ENCODE results near the gene SH3BP2.

SH3BP2 gene

DNA sequence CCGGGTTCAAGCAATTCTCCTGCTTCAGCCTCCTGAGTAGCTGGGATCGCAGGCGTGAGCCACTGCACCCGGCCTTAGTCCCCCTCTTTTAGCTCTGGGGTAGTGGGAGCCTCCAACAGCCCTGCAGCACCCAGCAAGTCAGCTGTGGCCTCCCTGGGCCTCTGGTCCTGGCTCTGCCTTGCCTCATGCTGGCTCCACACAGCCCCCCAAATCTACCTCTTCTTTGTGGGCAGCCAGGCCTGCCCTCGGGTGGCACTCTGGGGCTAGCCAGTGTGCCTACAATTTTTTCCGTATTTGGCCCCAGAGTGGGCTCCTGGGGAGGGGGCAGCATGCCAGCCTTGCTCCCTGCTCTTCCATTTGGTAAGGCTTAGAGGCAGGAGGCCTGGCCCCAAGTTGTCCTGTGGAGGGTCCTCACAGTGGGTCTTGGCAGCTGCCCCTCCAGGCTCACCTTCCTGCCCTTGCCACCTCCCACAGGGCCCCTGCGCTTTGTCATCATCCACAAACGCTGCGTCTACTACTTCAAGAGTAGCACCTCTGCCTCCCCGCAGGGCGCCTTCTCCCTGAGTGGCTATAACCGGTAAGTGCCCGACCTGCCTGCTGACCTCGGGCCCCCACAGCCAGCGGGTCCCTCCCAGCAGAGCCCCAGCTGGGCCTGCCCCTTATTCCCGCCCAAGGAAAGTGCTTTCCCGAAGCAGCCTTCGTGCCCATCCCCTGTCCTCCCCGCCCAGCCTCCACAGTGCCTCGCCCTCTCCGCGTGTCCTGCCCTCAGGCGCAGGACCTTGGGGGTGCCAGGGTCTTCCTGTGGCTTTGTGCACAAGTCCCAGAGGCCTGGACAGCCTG, 29.8 kb downstream of the SH3BP2 start:
- Histone ChIP-seq H3K36me3 (ENCODE audit: control insufficient read depth, insufficient read depth, low read length) (peaks cover 32% of the 10 kb centered on the region), H3K4me1 (ENCODE audit: control insufficient read depth, insufficient read depth, low read length) (no peaks in the 10 kb centered on the region), H3K9me3 (ENCODE audit: control insufficient read depth, insufficient read depth, low read length) (no peaks in the 10 kb centered on the region), H3K27me3 (ENCODE audit: control insufficient read depth, insufficient read depth, low read length) (no peaks in the 10 kb centered on the region), H3K4me3 (ENCODE audit: low read depth, low read length) (no peak overlapping the region), H3K9ac (ENCODE audit: low read depth, low read length) (no peak overlapping the region)

DNA sequence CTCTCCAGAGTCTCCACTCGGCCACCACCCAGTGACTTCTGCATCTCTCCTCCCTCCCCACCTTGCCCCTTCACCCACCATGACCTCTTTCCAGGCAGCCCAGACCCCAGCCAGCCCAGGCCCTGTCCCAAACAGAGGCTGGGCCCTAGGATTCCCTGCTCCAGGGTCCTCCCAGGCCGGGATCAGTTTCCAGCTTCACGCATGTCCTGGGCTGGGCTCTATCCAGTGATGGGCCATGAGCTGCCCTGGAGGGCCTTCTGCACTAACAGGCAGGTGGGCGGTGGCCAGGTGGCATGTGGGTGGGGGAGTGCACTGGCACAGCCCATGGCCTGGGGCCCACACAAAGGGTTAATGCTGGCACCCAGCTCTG, 30.4 kb downstream of the SH3BP2 start:
- no peak overlapping the region for H3K4me3 ChIP-seq (ENCODE audit: low read depth, low read length)
- H3K27me3 ChIP-seq (ENCODE audit: control insufficient read depth, insufficient read depth, low read length) = no peaks in the 10 kb centered on the region
- H3K36me3 ChIP-seq (ENCODE audit: control insufficient read depth, insufficient read depth, low read length) = peaks cover 38% of the 10 kb centered on the region

DNA sequence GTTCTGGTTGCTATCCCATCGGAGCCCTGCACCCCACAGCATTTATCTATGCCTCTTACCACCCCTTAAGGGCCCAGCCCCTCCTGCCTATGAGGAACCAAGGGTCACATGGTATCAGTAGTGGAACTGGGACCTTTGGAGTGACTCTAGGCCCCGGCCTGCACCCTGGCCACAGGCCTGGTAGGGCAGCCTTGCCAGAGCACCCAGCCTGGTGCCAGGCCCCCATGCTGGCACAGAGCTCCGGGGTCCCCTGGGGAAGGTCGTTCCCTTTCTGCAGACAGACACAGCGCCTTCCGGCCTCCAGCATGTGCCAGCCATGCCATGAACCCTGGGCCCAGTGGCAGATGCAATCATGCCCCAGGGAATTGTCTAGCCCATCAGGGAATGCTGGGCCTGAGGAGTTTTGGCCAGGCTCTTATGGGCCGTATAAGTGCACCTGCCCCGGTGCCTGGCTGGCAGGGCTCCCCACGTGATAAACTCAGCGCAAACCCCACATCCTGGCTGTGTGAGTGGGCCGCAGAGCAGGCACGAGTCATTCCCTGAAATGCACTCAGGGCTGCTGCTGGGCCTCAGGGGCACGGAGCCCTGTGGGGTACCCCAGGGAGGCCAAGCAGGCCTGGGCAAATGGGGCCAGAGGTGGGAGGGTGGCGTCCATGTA, 30.9 kb downstream of the SH3BP2 start:
- H3K9me3 ChIP-seq (ENCODE audit: control insufficient read depth, insufficient read depth, low read length) = no peaks in the 10 kb centered on the region
- H3K4me3 ChIP-seq (ENCODE audit: low read depth, low read length) = no peak overlapping the region
- H3K27me3 ChIP-seq (ENCODE audit: control insufficient read depth, insufficient read depth, low read length) = no peaks in the 10 kb centered on the region
- H3K4me1 ChIP-seq (ENCODE audit: control insufficient read depth, insufficient read depth, low read length) = no peaks in the 10 kb centered on the region
- no peak overlapping the region for H3K9ac ChIP-seq (ENCODE audit: low read depth, low read length)
- H3K36me3 ChIP-seq (ENCODE audit: control insufficient read depth, insufficient read depth, low read length) = peaks cover 39% of the 10 kb centered on the region

More for the DNA sequence above, 30.4 kb downstream of the SH3BP2 start:
- H3K4me1 ChIP-seq (ENCODE audit: control insufficient read depth, insufficient read depth, low read length) = no peaks in the 10 kb centered on the region
- no peaks in the 10 kb centered on the region for H3K9me3 ChIP-seq (ENCODE audit: control insufficient read depth, insufficient read depth, low read length)
- H3K9ac ChIP-seq (ENCODE audit: low read depth, low read length) = no peak overlapping the region

DNA sequence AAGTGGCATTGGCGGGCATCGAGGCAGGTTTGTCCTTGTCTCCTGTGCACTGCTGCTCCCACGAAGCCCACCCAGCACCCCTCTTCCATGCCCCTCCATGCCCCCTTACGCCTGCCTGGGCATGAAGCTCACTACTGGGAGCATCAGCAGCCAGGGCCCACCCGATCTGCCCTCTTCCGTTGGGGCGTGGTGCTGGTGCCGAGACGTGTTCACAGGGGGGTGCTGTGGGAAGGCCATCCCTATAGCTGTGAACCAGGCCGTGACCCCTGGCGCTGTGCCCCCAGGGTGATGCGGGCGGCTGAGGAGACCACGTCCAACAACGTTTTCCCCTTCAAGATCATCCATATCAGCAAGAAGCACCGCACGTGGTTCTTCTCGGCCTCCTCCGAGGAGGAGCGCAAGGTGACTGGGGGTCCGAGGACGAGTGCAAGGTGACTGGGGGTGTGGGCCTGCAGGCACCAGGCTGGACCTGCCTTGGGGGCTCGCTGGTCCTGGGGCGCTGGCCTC, 31.5 kb downstream of the SH3BP2 start:
- Histone ChIP-seq H3K4me1 (ENCODE audit: control insufficient read depth, insufficient read depth, low read length) (no peaks in the 10 kb centered on the region), H3K36me3 (ENCODE audit: control insufficient read depth, insufficient read depth, low read length) (peaks cover 39% of the 10 kb centered on the region), H3K9me3 (ENCODE audit: control insufficient read depth, insufficient read depth, low read length) (no peaks in the 10 kb centered on the region), H3K9ac (ENCODE audit: low read depth, low read length) (no peak overlapping the region), H3K27me3 (ENCODE audit: control insufficient read depth, insufficient read depth, low read length) (no peaks in the 10 kb centered on the region), H3K4me3 (ENCODE audit: low read depth, low read length) (no peak overlapping the region)

DNA sequence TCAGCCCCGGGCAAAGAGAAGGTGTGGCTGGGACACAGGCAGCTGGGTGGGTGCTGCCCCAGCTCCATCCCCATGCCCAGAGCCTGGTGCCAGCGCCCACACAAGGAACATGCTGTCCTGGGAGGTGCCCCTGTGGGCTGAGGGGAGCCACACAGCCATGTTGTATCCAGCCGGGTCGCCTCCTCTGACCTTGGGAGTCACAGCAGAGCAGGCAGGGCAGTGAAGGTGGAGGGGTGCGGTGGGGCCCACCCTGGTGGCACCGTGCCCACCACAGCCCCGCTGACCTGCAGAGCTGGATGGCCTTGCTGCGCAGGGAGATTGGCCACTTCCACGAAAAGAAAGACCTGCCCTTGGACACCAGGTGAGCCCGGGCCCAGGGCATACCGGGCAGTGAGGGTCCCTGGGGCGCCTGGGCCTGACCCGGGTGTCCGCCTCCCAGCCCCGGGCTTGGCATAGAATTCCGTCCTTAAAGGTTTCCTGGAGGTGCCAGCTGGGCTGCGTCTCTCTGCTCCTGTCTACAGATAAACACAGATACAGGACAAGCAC, 32.0 kb downstream of the SH3BP2 start:
- Histone ChIP-seq H3K36me3 (ENCODE audit: control insufficient read depth, insufficient read depth, low read length) (peaks cover 43% of the 10 kb centered on the region), H3K27me3 (ENCODE audit: control insufficient read depth, insufficient read depth, low read length) (no peaks in the 10 kb centered on the region), H3K9ac (ENCODE audit: low read depth, low read length) (no peak overlapping the region), H3K4me1 (ENCODE audit: control insufficient read depth, insufficient read depth, low read length) (no peaks in the 10 kb centered on the region), H3K4me3 (ENCODE audit: low read depth, low read length) (no peak overlapping the region), H3K9me3 (ENCODE audit: control insufficient read depth, insufficient read depth, low read length) (no peaks in the 10 kb centered on the region)

DNA sequence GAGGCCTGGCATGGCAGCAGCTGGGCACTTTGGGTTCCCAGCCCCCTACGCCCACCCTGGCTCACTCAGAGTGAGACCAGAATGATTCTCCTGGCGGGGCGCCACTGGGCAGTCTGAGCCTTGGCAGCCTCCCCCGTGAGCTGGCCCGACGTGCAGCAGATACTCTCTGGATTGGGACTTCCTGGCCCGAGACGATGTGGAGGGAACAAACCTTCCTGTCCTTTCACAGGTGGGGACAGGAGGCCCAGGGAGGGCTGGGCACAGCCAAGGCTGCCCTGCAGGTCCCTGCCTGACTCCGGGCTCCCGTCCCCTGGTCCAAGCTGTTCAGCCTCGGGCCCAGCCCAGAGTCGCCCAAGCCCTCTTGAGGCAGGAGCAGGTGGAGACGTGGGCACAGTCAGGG, 32.9 kb downstream of the SH3BP2 start:
- peaks cover 48% of the 10 kb centered on the region for H3K36me3 ChIP-seq (ENCODE audit: control insufficient read depth, insufficient read depth, low read length)

DNA sequence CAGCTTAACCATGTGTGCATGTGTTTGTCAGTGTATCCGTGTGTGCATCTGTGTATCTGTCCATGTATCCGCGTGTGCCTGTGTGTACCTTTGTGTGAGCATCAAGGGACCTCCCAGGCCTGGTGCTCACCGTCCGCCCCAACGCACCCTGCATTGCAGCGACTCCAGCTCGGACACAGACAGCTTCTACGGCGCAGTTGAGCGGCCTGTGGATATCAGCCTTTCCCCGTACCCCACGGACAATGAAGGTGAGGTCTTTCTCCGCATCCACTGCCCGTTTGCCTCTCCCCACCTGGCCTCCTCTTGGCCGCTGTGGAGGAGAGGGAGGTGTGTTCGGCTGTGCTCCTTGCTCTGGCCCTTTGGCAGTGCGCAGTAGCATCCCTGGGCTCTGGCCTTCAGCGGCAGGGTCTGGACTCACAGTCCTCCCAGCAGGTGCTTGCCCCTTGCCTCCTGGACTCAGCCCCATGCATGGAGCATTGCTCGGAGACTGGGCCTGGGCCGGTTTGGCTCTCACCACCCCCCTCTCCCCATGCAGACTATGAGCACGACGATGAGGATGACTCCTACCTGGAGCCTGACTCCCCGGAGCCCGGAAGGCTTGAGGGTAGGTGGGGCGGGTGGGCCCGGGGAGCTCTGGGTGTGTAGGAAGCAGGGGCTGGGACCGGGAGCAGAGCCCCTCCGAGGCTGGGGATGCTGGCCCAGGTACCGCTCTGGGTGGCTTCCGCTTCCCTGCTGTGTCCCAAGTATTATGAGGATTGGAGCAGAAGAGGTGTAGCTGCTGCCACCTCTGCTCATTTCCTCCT, 34.4 kb downstream of the SH3BP2 start:
- H3K27me3 ChIP-seq (ENCODE audit: control insufficient read depth, insufficient read depth, low read length) = no peaks in the 10 kb centered on the region
- H3K36me3 ChIP-seq (ENCODE audit: control insufficient read depth, insufficient read depth, low read length) = peaks cover 59% of the 10 kb centered on the region
- H3K9me3 ChIP-seq (ENCODE audit: control insufficient read depth, insufficient read depth, low read length) = no peaks in the 10 kb centered on the region
- H3K4me3 ChIP-seq (ENCODE audit: low read depth, low read length) = no peak overlapping the region
- no peak overlapping the region for H3K9ac ChIP-seq (ENCODE audit: low read depth, low read length)
- H3K4me1 ChIP-seq (ENCODE audit: control insufficient read depth, insufficient read depth, low read length) = no peaks in the 10 kb centered on the region

More for the DNA sequence above, 32.9 kb downstream of the SH3BP2 start:
- Histone ChIP-seq H3K4me3 (ENCODE audit: low read depth, low read length) (no peak overlapping the region), H3K4me1 (ENCODE audit: control insufficient read depth, insufficient read depth, low read length) (no peaks in the 10 kb centered on the region), H3K27me3 (ENCODE audit: control insufficient read depth, insufficient read depth, low read length) (no peaks in the 10 kb centered on the region), H3K9ac (ENCODE audit: low read depth, low read length) (no peak overlapping the region), H3K9me3 (ENCODE audit: control insufficient read depth, insufficient read depth, low read length) (no peaks in the 10 kb centered on the region)

DNA sequence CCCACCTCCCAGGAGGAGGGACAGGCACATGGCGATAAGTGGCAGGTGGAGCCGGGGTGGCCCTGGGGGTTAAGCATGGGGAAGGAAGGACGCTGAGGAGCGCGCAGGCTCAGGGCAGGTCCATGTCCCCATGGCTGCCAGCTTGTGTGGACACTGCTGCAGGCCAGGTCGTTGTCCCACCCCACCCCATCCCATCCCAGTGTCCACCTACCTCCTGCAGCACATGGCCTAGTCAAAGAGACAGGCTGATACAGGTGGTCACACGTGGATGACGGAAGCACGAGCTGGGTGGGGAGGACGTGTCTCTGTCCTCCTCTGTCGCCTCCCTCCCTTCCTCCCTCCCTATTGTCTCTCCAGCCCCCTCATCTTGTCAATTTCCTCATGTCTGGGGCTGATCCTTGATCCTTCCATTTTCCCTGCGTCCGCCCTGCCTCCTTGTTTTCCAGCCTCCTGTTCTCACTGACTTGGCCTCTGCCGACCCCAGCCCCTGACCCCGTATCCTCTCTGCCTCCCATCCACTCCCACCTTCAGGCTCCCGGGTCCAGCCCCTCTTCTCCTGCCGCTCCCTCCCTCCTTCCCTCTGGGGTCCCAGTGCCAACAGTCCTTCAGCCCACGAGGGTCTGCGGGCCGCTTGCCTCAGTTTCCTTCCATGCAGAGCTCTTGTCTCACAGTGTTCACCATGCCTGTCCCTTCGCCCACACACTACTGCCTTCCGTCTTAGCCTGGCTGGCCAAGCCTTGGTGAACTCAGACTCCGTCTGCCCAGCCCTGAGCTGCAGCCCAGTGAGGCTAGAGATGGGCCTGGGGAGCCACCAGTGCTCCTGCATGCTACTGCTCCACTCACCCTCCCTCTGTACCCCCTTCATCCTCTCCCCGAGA, 35.2 kb downstream of the SH3BP2 start:
- no peaks in the 10 kb centered on the region for H3K27me3 ChIP-seq (ENCODE audit: control insufficient read depth, insufficient read depth, low read length)
- no peaks in the 10 kb centered on the region for H3K4me1 ChIP-seq (ENCODE audit: control insufficient read depth, insufficient read depth, low read length)
- H3K36me3 ChIP-seq (ENCODE audit: control insufficient read depth, insufficient read depth, low read length) = peaks cover 59% of the 10 kb centered on the region
- no peaks in the 10 kb centered on the region for H3K9me3 ChIP-seq (ENCODE audit: control insufficient read depth, insufficient read depth, low read length)
- H3K4me3 ChIP-seq (ENCODE audit: low read depth, low read length) = no peak overlapping the region
- H3K9ac ChIP-seq (ENCODE audit: low read depth, low read length) = no peak overlapping the region

DNA sequence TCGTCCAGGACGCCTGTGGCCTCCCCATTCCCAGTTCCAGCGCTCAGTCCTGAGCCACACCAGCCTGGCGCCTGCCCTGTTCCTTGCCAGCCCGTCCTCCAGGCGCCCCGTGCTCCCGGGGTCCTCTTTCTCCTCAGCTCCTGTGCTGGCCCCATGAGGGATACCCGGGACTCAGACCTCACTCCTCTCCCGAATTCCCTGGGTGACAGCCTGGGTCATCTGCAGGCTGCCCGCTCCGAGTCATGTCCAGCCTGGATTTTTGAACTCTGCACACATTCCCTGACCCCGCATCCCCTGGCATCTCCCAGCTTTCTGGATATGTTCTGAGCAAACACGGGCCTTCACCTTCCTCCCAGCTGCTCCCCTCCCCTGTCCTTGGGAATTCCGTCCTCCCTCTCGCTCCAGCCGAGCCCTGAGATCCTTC, 35.9 kb downstream of the SH3BP2 start:
- H3K4me3 ChIP-seq (ENCODE audit: low read depth, low read length) = no peak overlapping the region
- H3K36me3 ChIP-seq (ENCODE audit: control insufficient read depth, insufficient read depth, low read length) = peaks cover 59% of the 10 kb centered on the region
- no peak overlapping the region for H3K9ac ChIP-seq (ENCODE audit: low read depth, low read length)
- no peaks in the 10 kb centered on the region for H3K9me3 ChIP-seq (ENCODE audit: control insufficient read depth, insufficient read depth, low read length)
- no peaks in the 10 kb centered on the region for H3K27me3 ChIP-seq (ENCODE audit: control insufficient read depth, insufficient read depth, low read length)
- H3K4me1 ChIP-seq (ENCODE audit: control insufficient read depth, insufficient read depth, low read length) = no peaks in the 10 kb centered on the region

DNA sequence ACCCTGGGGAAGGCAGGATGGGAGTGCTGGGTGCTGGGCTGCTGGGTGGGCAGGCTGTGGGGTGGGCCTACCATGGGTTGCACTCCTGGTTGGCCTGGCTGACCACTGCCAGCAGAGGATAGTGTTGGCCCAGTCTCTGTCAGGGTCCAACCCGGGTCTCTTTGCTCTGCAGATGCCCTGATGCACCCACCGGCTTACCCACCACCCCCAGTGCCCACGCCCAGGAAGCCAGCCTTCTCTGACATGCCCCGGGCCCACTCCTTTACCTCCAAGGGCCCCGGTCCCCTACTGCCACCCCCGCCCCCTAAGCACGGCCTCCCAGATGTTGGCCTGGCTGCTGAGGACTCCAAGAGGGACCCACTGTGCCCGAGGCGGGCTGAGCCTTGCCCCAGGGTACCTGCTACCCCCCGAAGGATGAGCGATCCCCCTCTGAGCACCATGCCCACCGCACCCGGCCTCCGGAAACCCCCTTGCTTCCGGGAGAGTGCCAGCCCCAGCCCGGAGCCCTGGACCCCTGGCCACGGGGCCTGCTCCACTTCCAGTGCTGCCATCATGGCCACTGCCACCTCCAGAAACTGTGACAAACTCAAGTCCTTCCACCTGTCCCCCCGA, 36.5 kb downstream of the SH3BP2 start:
- Histone ChIP-seq H3K4me3 (ENCODE audit: low read depth, low read length) (no peak overlapping the region), H3K9me3 (ENCODE audit: control insufficient read depth, insufficient read depth, low read length) (no peaks in the 10 kb centered on the region), H3K9ac (ENCODE audit: low read depth, low read length) (no peak overlapping the region), H3K4me1 (ENCODE audit: control insufficient read depth, insufficient read depth, low read length) (no peaks in the 10 kb centered on the region), H3K36me3 (ENCODE audit: control insufficient read depth, insufficient read depth, low read length) (peaks cover 59% of the 10 kb centered on the region), H3K27me3 (ENCODE audit: control insufficient read depth, insufficient read depth, low read length) (no peaks in the 10 kb centered on the region)
